Keratinocyte (primary cell): Measurements from ENCODE around the gene RNF39.

ENCODE experiments used
- CTCF ChIP-seq, 3 experiments: IDR thresholded peaks in 1 of 3; conservative IDR thresholded peaks in 1 of 3; optimal IDR thresholded peaks in 1 of 3; 2 replicates in 2 of 3; 3 replicates in 1 of 3; pipeline versions ENCODE3 to v1.5.1; 2011; ENCODE audit warnings: low read length in 3 of 3, mild to moderate bottlenecking in 3 of 3, moderate library complexity in 2 of 3, control low read depth in 1 of 3, inconsistent platforms in 1 of 3; ENCODE audit not compliant: insufficient read depth in 2 of 3; ENCODE audit errors: extremely low read depth in 1 of 3
- EZH2 ChIP-seq: IDR thresholded peaks from one replicate; pipeline ENCODE4 v1.6.1; 2012; ENCODE audit warnings: inconsistent platforms, mild to moderate bottlenecking, low read length, moderate library complexity

DNA sequence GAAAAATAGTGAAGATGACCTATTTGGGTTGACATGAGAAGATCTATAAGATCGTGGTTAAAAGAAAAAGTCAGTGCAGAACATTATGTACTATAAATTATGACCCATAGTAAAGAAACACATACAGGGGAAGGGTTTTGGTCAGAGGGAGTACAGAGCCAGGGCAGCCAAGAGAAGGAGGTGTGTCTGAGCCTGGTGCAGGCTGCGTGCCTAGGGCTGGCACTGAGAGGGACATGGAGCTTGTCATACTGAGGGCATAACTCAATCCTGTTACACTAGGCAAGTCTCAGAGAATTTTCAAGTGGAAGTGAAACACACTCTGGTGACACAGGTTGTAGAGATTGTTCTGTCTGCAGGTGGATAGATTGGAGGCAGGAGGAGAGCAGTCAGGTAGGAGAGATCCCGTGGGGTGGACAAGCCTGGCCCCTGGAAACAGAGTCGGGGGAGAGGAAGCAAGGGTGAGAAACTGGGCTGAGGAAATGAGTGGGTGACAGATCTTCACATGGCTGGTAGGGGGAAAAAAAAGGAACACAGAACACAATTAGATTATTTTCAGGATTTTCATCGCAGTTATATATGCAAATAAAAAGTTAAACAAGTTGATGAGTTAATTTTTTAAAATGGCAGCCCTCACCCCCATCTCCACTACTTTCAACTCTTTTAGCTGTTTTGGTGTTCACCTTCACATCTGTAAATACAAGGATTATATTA lies 18.5 kb upstream of the RNF39 start:
- no peak for TF ChIP-seq CTCF (optimal IDR thresholded peaks at IDR 0.05 in 1 of 3, IDR thresholded peaks at IDR 0.05 in 1 of 3, conservative IDR thresholded peaks at IDR 0.05 in 1 of 3; ENCODE audit: extremely low read depth in 1 of 3, insufficient read depth in 2 of 3, low read length in 3 of 3)
- TF ChIP-seq EZH2, result no peak
